Caki2 (cell line): ENCODE measurements around the gene VIL1. TPM values are rescaled to one million over a fixed set of nuclear protein-coding genes. Genes with fewer than 3 reads are reported as not detected.

Experiments used
- DNase-seq: peaks from one replicate; pipeline ENCODE4 v3.0.0-alpha.2; 2015; ENCODE audit warnings: low read depth
- in situ Hi-C: cut with HindIII; loops from 2 replicates; pipeline ENCODE4 v1.10.0; 2016; ENCODE audit warnings: low sequenced_read_pairs, low pct_unique_long_range_greater_than_20kb, mixed read lengths
- total RNA-seq: library from RNA; depleted of rRNA; stranded (reverse); fragments of >200 nt; shearing (Covaris generic); gene quantifications from 2 replicates; pipeline ENCODE4 v1.2.3, GENCODE V29; 2014; ENCODE audit warnings: low replicate concordance

VIL1 gene
- total RNA-seq, 1 experiment from 2014 or later: not detected

DNA sequence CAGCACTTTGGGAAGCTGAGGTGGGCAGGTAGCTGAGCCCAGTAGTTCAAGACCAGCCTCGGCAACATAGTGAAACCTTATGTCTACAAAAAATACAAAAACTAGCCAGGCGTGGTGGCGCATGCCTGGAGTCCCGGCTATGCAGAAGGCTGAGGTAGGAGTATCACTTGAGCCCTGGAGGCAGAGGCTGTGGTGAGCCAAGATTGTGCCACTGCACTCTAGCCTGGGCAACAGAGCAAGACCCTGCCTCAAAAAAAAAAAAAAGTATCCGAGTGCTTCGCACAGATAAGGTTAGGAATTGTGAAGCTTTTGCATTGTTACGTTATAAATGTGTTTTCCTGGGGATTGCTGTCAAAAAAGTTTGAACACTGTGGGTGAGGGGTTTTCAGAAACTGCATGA lies 15.1 kb upstream of the VIL1 start:
- in situ Hi-C loops: no loop called here
- DNase-seq: no peak

DNA sequence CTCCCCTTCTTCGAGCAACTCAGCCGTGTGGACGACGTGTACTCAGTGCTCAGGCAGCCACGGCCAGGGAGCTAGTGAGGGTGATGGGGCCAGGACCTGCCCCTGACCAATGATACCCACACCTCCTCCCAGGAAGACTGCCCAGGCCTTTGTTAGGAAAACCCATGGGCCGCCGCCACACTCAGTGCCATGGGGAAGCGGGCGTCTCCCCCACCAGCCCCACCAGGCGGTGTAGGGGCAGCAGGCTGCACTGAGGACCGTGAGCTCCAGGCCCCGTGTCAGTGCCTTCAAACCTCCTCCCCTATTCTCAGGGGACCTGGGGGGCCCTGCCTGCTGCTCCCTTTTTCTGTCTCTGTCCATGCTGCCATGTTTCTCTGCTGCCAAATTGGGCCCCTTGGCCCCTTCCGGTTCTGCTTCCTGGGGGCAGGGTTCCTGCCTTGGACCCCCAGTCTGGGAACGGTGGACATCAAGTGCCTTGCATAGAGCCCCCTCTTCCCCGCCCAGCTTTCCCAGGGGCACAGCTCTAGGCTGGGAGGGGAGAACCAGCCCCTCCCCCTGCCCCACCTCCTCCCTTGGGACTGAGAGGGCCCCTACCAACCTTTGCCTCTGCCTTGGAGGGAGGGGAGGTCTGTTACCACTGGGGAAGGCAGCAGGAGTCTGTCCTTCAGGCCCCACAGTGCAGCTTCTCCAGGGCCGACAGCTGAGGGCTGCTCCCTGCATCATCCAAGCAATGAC lies 14.4 kb upstream of the VIL1 start:
- in situ Hi-C loops: no loop called here

DNA sequence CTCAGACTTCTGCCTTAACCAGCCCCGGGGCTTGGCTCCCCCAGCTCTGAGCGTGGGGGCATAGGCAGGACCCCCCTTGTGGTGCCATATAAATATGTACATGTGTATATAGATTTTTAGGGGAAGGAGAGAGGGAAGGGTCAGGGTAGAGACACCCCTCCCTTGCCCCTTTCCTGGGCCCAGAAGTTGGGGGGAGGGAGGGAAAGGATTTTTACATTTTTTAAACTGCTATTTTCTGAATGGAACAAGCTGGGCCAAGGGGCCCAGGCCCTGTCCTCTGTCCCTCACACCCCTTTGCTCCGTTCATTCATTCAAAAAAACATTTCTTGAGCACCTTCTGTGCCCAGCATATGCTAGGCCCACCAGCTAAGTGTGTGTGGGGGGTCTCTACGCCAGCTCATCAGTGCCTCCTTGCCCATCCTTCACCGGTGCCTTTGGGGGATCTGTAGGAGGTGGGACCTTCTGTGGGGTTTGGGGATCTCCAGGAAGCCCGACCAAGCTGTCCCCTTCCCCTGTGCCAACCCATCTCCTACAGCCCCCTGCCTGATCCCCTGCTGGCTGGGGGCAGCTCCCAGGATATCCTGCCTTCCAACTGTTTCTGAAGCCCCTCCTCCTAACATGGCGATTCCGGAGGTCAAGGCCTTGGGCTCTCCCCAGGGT lies 13.7 kb upstream of the VIL1 start:
- in situ Hi-C loops: no loop called here

More for the DNA sequence above, 14.4 kb upstream of the VIL1 start:
- DNase-seq: no peak

DNA sequence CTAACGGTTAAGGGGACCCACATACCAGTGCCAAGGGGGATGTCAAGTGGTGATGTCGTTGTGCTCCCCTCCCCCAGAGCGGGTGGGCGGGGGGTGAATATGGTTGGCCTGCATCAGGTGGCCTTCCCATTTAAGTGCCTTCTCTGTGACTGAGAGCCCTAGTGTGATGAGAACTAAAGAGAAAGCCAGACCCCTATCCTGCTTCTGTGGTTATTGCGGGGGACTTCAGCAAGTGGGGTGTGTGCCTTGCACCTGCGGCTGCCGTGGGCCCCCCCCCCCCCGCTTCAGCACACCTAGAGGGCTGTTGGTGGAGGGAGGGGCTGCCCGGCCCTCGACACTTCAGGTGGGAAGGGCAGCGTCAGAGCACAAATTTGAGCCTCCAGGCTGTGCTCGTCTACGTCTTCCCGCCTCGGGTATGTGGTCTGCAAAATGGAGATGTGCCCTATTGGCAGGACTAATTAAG lies 13.1 kb upstream of the VIL1 start:
- DNase-seq: no peak
- in situ Hi-C loops: no loop called here

More for the DNA sequence above, 13.7 kb upstream of the VIL1 start:
- DNase-seq: no peak

DNA sequence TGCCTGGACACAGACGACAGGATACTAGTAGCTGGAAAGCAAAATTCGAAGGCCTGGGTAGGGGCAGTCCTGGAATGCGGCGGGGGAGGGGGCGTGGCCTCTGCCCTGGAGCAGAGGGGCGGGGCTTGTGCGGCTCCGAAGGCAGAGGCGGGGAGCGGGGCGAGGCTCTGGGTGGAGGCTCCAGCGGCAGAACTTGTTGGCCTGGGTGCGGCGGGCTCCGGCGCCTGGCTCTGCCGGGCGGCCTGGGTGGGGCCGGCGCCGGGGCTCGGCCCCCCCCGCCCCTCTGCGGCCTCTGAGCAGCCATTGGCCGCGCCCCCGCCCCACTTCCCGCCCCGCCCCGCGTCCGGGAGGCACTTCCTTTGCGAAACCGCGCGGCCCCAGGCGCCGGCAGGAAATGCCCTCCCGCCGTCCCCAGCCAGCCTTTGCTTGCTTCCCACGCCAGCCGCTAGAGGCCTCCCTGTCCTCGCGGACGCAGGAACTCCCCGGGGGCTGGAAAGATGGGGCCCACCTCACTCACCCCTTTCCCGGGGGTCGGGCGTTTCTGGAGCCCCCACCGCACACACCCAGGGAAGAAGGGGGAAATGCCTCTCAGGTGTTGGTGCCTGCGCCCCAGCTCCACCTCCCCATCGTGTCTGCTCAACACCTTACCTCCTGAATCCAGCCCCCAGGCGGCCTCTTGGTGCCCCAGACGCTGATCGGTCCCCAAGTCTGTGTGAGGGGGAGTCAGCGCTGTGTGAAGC lies 12.5 kb upstream of the VIL1 start:
- DNase-seq: peak; percentile 89
- in situ Hi-C loops: no loop called here

DNA sequence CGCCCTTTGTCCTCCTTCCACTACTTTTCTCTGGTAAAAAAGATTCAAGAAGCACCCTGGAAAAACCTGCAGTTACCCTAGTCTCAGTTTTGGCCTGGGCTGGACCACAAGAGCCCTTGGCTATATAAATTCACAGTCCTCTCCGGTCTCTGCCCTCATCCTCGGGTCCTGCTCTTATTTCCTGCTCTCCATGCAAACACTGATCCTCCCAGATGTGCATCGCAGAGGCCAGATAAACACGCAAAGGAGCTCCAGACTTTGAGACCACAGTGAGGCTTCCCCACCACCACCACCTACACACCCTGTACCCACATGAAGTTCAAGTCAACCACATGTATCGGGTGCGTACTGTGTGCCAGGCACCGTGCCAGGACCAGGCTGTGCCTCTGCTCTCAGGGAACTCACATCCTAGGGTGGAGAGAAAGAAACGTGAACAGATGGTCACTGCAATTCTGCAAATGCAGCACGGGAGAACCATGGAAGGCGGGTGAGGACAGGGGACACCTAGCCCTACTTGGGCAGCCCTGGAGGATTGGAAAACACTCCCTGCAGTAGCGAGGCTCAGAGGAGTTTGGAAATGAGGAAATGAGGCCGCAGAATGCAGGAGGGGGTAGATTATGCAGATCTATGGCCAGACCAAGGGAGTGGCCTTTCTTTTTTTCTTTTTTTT lies 11.8 kb upstream of the VIL1 start:
- no peak for DNase-seq
- in situ Hi-C loops: no loop called here

DNA sequence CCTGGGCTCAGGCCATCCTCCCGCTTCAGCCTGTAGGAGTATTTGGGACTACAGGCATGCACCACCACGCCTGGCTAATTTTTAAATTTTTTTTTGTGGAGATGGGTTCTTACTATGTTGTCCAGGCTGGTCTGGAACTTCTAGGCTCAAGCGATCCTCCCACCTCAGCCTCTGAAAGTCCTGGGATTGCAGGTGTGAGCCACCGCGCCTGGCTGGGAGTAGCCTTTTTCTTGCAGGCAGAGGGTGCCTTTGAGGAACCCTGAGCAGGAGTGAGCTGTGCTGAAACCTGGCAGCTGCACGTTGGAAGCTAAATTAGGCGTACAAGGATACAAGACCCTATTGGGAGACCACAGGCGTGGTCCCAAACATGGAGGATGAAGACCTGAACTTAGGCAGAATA lies 11.2 kb upstream of the VIL1 start:
- in situ Hi-C loops: no loop called here
- DNase-seq: no peak

DNA sequence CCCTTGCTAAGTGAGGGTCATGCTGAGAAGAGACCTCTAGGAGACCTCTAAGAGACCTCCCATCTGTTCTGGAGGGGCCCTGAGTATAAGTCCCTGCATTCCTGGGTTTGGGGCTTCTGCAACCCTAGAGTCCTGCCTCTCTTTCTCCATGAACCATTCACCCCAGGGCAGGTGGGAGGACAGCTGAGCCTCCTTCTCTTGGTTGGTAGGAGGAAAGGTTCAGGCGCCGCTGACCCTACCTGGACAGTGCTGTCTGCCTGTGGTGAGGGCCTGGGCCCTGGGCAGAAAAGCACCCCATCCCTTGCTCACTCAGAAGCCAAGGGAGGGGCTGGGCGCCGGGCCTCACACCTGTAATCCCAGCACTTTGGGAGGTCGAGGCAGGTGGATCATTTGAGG lies 604 bp upstream of the VIL1 start:
- in situ Hi-C loops: no loop called here
- no peak for DNase-seq

DNA sequence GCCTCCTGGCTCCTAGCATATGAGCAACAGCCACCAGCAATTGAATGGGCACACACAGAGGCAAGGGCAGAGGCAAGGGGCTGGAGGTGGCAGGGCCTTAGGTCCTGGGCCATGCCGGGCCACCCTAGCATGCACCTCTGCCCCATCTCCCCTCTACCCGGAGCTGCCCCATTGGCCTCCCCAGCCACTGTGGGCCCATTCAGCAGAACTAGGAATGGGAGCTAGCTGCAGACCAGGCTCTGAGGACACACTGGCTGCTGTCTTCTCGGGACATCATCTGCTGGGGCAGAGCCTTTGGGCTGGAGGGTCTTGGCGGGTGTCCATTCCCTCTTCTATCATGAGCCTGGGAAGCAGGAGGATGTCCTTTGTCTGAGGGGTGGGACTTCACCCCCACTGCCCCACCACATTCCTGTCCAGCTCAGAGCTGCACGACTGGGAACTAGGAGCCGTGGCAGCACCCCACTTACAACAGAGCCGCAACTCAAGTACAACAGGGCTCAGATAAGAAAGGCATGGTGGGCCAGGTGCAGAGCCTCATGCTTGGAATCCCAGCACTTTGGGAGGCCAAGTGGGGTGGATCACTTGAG lies 800 bp downstream of the VIL1 start:
- in situ Hi-C loops: no loop called here
- no peak for DNase-seq

DNA sequence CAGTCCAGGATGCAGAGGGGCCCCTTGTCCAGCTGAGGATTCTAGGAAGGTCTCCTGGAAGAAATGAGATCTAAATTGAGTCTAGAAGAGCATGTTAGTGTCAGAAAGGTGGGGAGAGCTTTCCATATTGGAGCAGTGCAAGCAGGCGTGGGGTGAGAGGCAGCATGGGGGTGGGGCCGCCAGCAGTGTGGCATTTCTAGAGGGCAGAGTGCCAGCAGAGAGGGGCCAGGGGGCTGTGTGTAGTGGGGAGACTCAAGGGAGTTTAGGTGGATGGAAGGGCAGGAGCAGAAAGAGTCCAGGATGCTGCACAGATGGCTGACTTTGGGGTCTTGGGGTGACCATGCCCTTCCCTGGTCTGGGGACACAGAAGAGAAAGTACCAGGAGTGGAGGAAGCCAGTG lies 2.1 kb downstream of the VIL1 start:
- in situ Hi-C loops: no loop called here
- DNase-seq: no peak

DNA sequence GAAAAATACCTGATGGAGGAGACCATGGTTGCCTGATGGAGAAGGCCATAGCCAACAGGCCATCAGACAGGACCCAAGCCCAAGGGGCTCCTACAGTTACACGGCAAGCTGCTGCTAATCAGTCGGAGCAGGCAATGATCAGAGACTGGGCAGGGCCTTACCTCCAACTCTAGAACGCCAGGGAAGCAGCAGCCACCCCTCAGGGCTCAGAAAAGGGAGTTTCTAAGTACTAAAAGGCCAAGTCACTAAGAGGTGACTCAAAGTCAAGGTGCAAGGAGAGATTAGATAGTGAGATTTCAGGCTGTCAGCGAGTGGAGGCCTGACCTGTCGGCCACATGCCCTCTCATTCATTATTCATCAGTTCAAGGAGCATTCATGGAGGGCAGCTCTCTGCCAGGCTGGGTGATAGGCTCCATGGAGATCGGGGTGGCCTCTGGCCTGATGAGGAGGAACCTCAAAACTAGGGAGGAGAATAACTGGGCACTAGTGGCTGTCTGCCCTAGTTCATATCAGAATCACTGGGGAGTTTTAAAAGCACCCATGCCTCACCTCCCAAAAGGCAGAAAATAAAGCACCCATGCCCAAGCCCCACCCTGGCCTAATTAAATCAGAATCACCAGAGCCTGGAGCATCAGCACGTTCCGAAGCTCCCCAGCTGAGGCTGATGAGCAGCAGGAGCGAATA lies 3.6 kb downstream of the VIL1 start:
- no peak for DNase-seq
- in situ Hi-C loops: no loop called here

DNA sequence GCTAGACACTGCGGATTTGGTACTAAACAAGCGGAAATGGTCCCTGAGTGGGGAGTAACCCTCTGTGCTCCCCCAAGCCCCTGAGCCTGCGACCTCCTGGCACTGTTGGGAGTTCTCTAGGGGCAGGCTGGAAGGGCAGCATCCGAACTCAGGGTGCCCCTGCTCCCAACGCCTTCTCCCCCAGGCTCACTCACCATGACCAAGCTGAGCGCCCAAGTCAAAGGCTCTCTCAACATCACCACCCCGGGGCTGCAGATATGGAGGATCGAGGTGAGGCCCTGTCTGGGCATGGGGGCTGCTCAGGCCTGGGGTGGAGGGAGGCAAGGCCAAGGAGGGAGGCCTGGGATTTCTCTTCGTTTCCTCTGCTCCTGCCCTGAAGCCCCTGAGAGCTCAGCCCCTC lies 4.7 kb downstream of the VIL1 start:
- in situ Hi-C loops: no loop called here

DNA sequence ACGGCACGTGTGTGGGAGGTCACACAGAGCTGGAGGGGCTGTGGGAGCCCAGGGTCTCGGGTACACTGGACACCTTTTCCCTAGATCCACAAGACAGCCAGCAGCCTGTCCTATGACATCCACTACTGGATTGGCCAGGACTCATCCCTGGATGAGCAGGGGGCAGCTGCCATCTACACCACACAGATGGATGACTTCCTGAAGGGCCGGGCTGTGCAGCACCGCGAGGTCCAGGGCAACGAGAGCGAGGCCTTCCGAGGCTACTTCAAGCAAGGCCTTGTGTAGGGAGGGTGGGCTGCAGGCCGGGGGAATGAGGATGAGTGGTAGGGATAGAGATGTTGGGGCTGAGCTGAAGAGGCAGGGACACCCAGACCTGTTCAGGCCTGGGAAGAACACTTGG lies 6.6 kb downstream of the VIL1 start:
- no peak for DNase-seq
- in situ Hi-C loops: no loop called here

More for the DNA sequence above, 4.7 kb downstream of the VIL1 start:
- DNase-seq: no peak

DNA sequence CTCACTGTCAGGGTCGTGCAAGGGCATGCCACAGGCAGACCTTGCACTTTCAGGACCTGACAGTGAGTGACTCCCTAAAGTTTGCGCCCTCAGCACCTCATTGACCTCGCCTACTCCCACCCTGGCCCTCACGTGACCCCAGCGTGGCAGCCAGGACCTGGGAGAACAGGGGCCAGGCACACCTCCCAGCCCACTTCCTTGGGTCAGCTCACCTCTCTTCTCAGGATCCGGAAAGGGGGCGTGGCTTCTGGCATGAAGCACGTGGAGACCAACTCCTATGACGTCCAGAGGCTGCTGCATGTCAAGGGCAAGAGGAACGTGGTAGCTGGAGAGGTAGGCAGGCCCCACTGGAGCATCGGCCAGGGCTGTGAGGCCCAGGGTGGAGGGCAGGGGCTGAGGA lies 8.8 kb downstream of the VIL1 start:
- in situ Hi-C loops: no loop called here
- DNase-seq: no peak

DNA sequence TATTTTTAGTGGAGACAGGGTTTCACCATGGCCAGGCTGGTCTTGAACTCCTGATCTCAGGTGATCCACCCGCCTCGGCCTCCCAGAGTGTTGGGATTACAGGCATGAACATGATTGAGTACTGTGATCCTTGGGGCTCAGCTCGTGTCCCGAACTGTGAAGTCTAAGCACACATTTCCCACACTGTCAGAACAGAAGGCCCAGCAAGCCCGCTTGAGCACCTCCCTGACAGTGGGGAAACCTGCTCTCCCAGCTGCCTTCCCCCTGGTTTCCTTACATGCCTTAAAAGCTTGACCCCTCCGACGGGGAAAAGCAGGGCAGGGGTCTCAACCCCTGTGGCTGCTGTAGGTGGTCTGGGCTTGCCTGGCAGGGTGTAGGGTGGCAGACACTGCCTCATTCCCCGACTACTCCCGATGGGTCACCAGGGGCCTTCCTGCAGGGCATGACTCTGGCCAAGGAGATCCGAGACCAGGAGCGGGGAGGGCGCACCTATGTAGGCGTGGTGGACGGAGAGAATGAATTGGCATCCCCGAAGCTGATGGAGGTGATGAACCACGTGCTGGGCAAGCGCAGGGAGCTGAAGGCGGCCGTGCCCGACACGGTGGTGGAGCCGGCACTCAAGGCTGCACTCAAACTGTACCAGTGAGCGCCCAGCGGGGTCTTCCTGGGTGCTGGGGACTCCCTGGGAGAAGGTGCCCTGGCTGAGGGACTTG lies 10.1 kb downstream of the VIL1 start:
- in situ Hi-C loops: no loop called here
- no peak for DNase-seq

DNA sequence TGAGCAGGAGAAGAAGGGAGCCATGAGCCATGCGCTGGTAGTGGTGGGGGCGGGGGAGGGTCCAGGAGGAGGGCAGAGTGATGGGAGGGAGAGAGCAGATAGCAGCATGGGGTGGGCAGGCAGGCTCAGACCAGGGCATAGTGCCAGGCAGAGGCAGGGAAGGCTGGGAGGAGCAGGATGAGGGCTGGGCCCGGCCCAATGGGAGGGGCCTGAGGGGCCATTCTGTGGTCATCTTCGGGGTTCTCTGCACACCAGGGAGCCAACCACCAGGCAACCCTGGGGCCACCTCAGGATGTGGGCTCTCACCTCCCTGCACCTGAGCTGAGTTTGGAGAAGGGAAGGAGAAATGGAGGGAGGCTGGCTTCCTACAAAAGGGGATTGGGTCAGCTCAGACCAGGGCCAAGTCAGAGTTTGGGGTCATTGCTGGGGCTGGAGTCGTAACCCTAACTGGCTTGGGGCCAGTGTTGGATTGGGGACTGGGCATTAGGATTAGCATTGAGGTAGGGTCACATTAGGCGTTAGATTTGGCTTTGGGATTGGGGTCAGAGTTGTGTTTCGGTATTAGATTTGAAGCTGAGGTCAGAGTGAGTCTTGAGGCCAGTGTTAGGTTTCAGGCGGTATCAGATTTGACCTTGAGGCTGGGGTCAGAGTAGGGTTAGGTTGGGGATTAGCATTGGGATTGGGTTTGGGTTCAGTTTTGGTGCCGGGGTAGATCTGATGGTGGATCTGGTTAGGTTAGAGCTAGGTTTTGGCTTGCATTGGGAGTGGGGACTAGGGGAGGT lies 11.2 kb downstream of the VIL1 start:
- in situ Hi-C loops: no loop called here
- no peak for DNase-seq

DNA sequence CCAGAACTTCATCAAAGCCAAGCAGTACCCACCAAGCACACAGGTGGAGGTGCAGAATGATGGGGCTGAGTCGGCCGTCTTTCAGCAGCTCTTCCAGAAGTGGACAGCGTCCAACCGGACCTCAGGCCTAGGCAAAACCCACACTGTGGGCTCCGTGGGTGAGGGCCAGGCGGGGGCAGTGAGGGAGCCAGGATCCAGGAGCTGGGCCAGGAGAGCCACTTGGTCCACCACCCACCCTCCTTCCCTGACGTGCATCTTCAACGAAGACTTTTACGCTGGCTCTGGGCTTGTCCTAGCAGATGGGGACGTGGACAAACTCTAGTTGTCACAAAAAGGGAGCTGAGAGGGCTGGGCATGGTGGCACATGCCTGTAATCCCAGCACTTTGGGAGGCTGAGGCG lies 11.8 kb downstream of the VIL1 start:
- in situ Hi-C loops: no loop called here
- DNase-seq: no peak
